ENCODE data around the gene GCN1.

The GCN1 gene

GRCh38 chr12:120093592-120094355, 100.7 kb downstream of the GCN1 start:
- Histone ChIP-seq H3K9ac (ENCODE audit: low read length in 5 of 5) (no peak overlapping the region), H3K4me1 (ENCODE audit: control insufficient read depth in 5 of 5, insufficient read depth in 5 of 5, low read length in 5 of 5) (peaks cover 0 to 15% (median 3%) of the 10 kb centered on the region in 5 donors), H3K27me3 (ENCODE audit: control insufficient read depth in 5 of 5, insufficient read depth in 4 of 5, low read length in 5 of 5) (no peaks in the 10 kb centered on the region), H3K9me3 (ENCODE audit: control insufficient read depth in 5 of 5, low read length in 5 of 5) (no peaks in the 10 kb centered on the region), H3K4me3 (ENCODE audit: low read depth in 1 of 5, low read length in 5 of 5) (no peak overlapping the region), H3K27ac (ENCODE audit: low read depth, low read length) (no peak overlapping the region), H3K36me3 (ENCODE audit: control insufficient read depth in 5 of 5, insufficient read depth in 5 of 5, low read length in 5 of 5) (peaks cover 0 to 63% (median 42%) of the 10 kb centered on the region in 5 donors)

GRCh38 chr12:120093336-120093591, 101.3 kb downstream of the GCN1 start:
- Histone ChIP-seq H3K27ac (ENCODE audit: low read depth, low read length) (no peak overlapping the region), H3K4me1 (ENCODE audit: control insufficient read depth in 5 of 5, insufficient read depth in 5 of 5, low read length in 5 of 5) (peaks cover 0 to 15% (median 3%) of the 10 kb centered on the region in 5 donors), H3K36me3 (ENCODE audit: control insufficient read depth in 5 of 5, insufficient read depth in 5 of 5, low read length in 5 of 5) (peaks cover 0 to 58% (median 37%) of the 10 kb centered on the region in 5 donors), H3K4me3 (ENCODE audit: low read depth in 1 of 5, low read length in 5 of 5) (no peak overlapping the region), H3K9me3 (ENCODE audit: control insufficient read depth in 5 of 5, low read length in 5 of 5) (no peaks in the 10 kb centered on the region), H3K27me3 (ENCODE audit: control insufficient read depth in 5 of 5, insufficient read depth in 4 of 5, low read length in 5 of 5) (no peaks in the 10 kb centered on the region), H3K9ac (ENCODE audit: low read length in 5 of 5) (no peak overlapping the region)

GRCh38 chr12:120092551-120093335, 101.8 kb downstream of the GCN1 start:
- Histone ChIP-seq H3K9ac (ENCODE audit: low read length in 5 of 5) (no peak overlapping the region), H3K27me3 (ENCODE audit: control insufficient read depth in 5 of 5, insufficient read depth in 4 of 5, low read length in 5 of 5) (no peaks in the 10 kb centered on the region), H3K36me3 (ENCODE audit: control insufficient read depth in 5 of 5, insufficient read depth in 5 of 5, low read length in 5 of 5) (peaks cover 0 to 55% (median 34%) of the 10 kb centered on the region in 5 donors), H3K27ac (ENCODE audit: low read depth, low read length) (no peak overlapping the region), H3K4me1 (ENCODE audit: control insufficient read depth in 5 of 5, insufficient read depth in 5 of 5, low read length in 5 of 5) (peaks cover 0 to 15% (median 3%) of the 10 kb centered on the region in 5 donors), H3K9me3 (ENCODE audit: control insufficient read depth in 5 of 5, low read length in 5 of 5) (no peaks in the 10 kb centered on the region), H3K4me3 (ENCODE audit: low read depth in 1 of 5, low read length in 5 of 5) (no peak overlapping the region)

GRCh38 chr12:120091371-120092090, 103.0 kb downstream of the GCN1 start:
- Histone ChIP-seq H3K9me3 (ENCODE audit: control insufficient read depth in 5 of 5, low read length in 5 of 5) (no peaks in the 10 kb centered on the region), H3K36me3 (ENCODE audit: control insufficient read depth in 5 of 5, insufficient read depth in 5 of 5, low read length in 5 of 5) (peaks cover 0 to 43% (median 23%) of the 10 kb centered on the region in 5 donors), H3K4me3 (ENCODE audit: low read depth in 1 of 5, low read length in 5 of 5) (no peak overlapping the region), H3K4me1 (ENCODE audit: control insufficient read depth in 5 of 5, insufficient read depth in 5 of 5, low read length in 5 of 5) (peaks cover 4 to 19% (median 11%) of the 10 kb centered on the region in 5 donors), H3K27ac (ENCODE audit: low read depth, low read length) (no peak overlapping the region), H3K27me3 (ENCODE audit: control insufficient read depth in 5 of 5, insufficient read depth in 4 of 5, low read length in 5 of 5) (no peaks in the 10 kb centered on the region), H3K9ac (ENCODE audit: low read length in 5 of 5) (no peak overlapping the region)

GRCh38 chr12:120090626-120091295, 103.8 kb downstream of the GCN1 start:
- Histone ChIP-seq H3K4me1 (ENCODE audit: control insufficient read depth in 5 of 5, insufficient read depth in 5 of 5, low read length in 5 of 5) (peaks cover 4 to 13% (median 13%) of the 10 kb centered on the region in 5 donors), H3K9me3 (ENCODE audit: control insufficient read depth in 5 of 5, low read length in 5 of 5) (no peaks in the 10 kb centered on the region), H3K27ac (ENCODE audit: low read depth, low read length) (no peak overlapping the region), H3K4me3 (ENCODE audit: low read depth in 1 of 5, low read length in 5 of 5) (no peak overlapping the region), H3K27me3 (ENCODE audit: control insufficient read depth in 5 of 5, insufficient read depth in 4 of 5, low read length in 5 of 5) (no peaks in the 10 kb centered on the region), H3K36me3 (ENCODE audit: control insufficient read depth in 5 of 5, insufficient read depth in 5 of 5, low read length in 5 of 5) (peaks cover 0 to 36% (median 15%) of the 10 kb centered on the region in 5 donors), H3K9ac (ENCODE audit: low read length in 5 of 5) (no peak overlapping the region)

- Histone ChIP-seq H3K9me3 (ENCODE audit: control insufficient read depth in 5 of 5, low read length in 5 of 5) (no peaks in the 10 kb centered on the region), H3K27me3 (ENCODE audit: control insufficient read depth in 5 of 5, insufficient read depth in 4 of 5, low read length in 5 of 5) (no peaks in the 10 kb centered on the region), H3K9ac (ENCODE audit: low read length in 5 of 5) (no peak overlapping the region), H3K4me1 (ENCODE audit: control insufficient read depth in 5 of 5, insufficient read depth in 5 of 5, low read length in 5 of 5) (peaks cover 4 to 13% (median 11%) of the 10 kb centered on the region in 5 donors), H3K36me3 (ENCODE audit: control insufficient read depth in 5 of 5, insufficient read depth in 5 of 5, low read length in 5 of 5) (peaks cover 0 to 35% (median 15%) of the 10 kb centered on the region in 5 donors), H3K27ac (ENCODE audit: low read depth, low read length) (no peak overlapping the region), H3K4me3 (ENCODE audit: low read depth in 1 of 5, low read length in 5 of 5) (no peak overlapping the region)
Measured at GRCh38 chr12:120090206-120090605, 104.3 kb downstream of the GCN1 start.

GRCh38 chr12:120089796-120090195, 104.7 kb downstream of the GCN1 start:
- no peak overlapping the region for H3K27ac ChIP-seq (ENCODE audit: low read depth, low read length)
- H3K9ac ChIP-seq (ENCODE audit: low read length in 5 of 5), result no peak overlapping the region
- peaks cover 0 to 34% (median 14%) of the 10 kb centered on the region in 5 donors for H3K36me3 ChIP-seq (ENCODE audit: control insufficient read depth in 5 of 5, insufficient read depth in 5 of 5, low read length in 5 of 5)

GRCh38 chr12:120089105-120089504, 105.4 kb downstream of the GCN1 start:
- no peak overlapping the region for H3K27ac ChIP-seq (ENCODE audit: low read depth, low read length)
- no peaks in the 10 kb centered on the region for H3K27me3 ChIP-seq (ENCODE audit: control insufficient read depth in 5 of 5, insufficient read depth in 4 of 5, low read length in 5 of 5)
- H3K36me3 ChIP-seq (ENCODE audit: control insufficient read depth in 5 of 5, insufficient read depth in 5 of 5, low read length in 5 of 5), result peaks cover 0 to 27% (median 8%) of the 10 kb centered on the region in 5 donors
- H3K9ac ChIP-seq (ENCODE audit: low read length in 5 of 5), result no peak overlapping the region
- H3K4me3 ChIP-seq (ENCODE audit: low read depth in 1 of 5, low read length in 5 of 5), result no peak overlapping the region
- peaks cover 4 to 13% (median 11%) of the 10 kb centered on the region in 5 donors for H3K4me1 ChIP-seq (ENCODE audit: control insufficient read depth in 5 of 5, insufficient read depth in 5 of 5, low read length in 5 of 5)
- no peaks in the 10 kb centered on the region for H3K9me3 ChIP-seq (ENCODE audit: control insufficient read depth in 5 of 5, low read length in 5 of 5)

More at GRCh38 chr12:120089796-120090195, 104.7 kb downstream of the GCN1 start:
- Histone ChIP-seq H3K27me3 (ENCODE audit: control insufficient read depth in 5 of 5, insufficient read depth in 4 of 5, low read length in 5 of 5) (no peaks in the 10 kb centered on the region), H3K4me3 (ENCODE audit: low read depth in 1 of 5, low read length in 5 of 5) (no peak overlapping the region), H3K4me1 (ENCODE audit: control insufficient read depth in 5 of 5, insufficient read depth in 5 of 5, low read length in 5 of 5) (peaks cover 4 to 13% (median 11%) of the 10 kb centered on the region in 5 donors), H3K9me3 (ENCODE audit: control insufficient read depth in 5 of 5, low read length in 5 of 5) (no peaks in the 10 kb centered on the region)

- Histone ChIP-seq H3K36me3 (ENCODE audit: control insufficient read depth in 5 of 5, insufficient read depth in 5 of 5, low read length in 5 of 5) (peaks cover 0 to 6% (median 0%) of the 10 kb centered on the region in 5 donors), H3K9me3 (ENCODE audit: control insufficient read depth in 5 of 5, low read length in 5 of 5) (no peaks in the 10 kb centered on the region), H3K27ac (ENCODE audit: low read depth, low read length) (peak overlapping the region; percentile 62), H3K4me1 (ENCODE audit: control insufficient read depth in 5 of 5, insufficient read depth in 5 of 5, low read length in 5 of 5) (peaks cover 4 to 13% (median 11%) of the 10 kb centered on the region in 5 donors), H3K9ac (ENCODE audit: low read length in 5 of 5) (peak overlapping the region in 4 of 5 donors; percentile 19 to 56 (median 50)), H3K4me3 (ENCODE audit: low read depth in 1 of 5, low read length in 5 of 5) (peak overlapping the region; percentile 59 to 76 (median 62)), H3K27me3 (ENCODE audit: control insufficient read depth in 5 of 5, insufficient read depth in 4 of 5, low read length in 5 of 5) (no peaks in the 10 kb centered on the region)
Measured at GRCh38 chr12:120086801-120087621, 107.5 kb downstream of the GCN1 start.

All from subcutaneous abdominal adipose tissue (tissue), 5 donors.